Fibroblast of mammary gland (primary cell): ENCODE results near the gene ARHGAP26.

Source experiments
- DNase-seq: peaks from one replicate; pipeline ENCODE4 v3.0.0-alpha.2; 2010; ENCODE audit warnings: low read depth
- H3K4me3 ChIP-seq: 2 replicates; pipeline ENCODE4 v1.5.1; 2011; ENCODE audit warnings: low read depth, mild to moderate bottlenecking, low read length, moderate library complexity; ENCODE audit not compliant: control insufficient read depth
- CTCF ChIP-seq: conservative IDR thresholded peaks from 2 replicates; pipeline ENCODE4 v1.5.1; 2011; ENCODE audit warnings: low read depth, low read length, inconsistent platforms; ENCODE audit not compliant: control insufficient read depth, insufficient read depth

ARHGAP26 gene

GRCh38 chr5:143231416-143231815, 461.2 kb downstream of the ARHGAP26 start:
- TF ChIP-seq CTCF: no peak
- H3K4me3 ChIP-seq: no peak overlapping the region
- no peak for DNase-seq

GRCh38 chr5:143231973-143232812, 462.0 kb downstream of the ARHGAP26 start:
- no peak for DNase-seq

GRCh38 chr5:143233031-143233430, 462.9 kb downstream of the ARHGAP26 start:
- DNase-seq: peak; percentile 72
- no peak overlapping the region for H3K4me3 ChIP-seq
- TF ChIP-seq CTCF: no peak

More at GRCh38 chr5:143231973-143232812, 462.0 kb downstream of the ARHGAP26 start:
- no peak overlapping the region for H3K4me3 ChIP-seq
- TF ChIP-seq CTCF: no peak

GRCh38 chr5:143234162-143234842, 464.1 kb downstream of the ARHGAP26 start:
- TF ChIP-seq CTCF: no peak
- no peak overlapping the region for H3K4me3 ChIP-seq
- no peak for DNase-seq

- no peak overlapping the region for H3K4me3 ChIP-seq
- peak; percentile 92 for DNase-seq
- no peak for TF ChIP-seq CTCF
These were observed 465.2 kb downstream of the ARHGAP26 start for GRCh38 chr5:143235423-143235822.

- TF ChIP-seq CTCF: no peak
- no peak for DNase-seq
- no peak overlapping the region for H3K4me3 ChIP-seq
These were observed 466.5 kb downstream of the ARHGAP26 start for GRCh38 chr5:143236682-143237081.
